RWPE2 (cell line): ENCODE results near the gene ULK3.

Source experiments
- ATAC-seq: fragments of 200-7000 bp; cut with Tn5 transposase; 3 replicates; pipeline ENCODE4 v1.9.1; 2021; ENCODE audit warnings: low read depth
- DNase-seq: peaks from one replicate; pipeline ENCODE4 v3.0.0-alpha.2; 2020; ENCODE audit warnings: low spot score
- H3K27ac ChIP-seq: fragments of 450-650 bp; 2 replicates; pipeline ENCODE4 v1.5.1; 2017; ENCODE audit warnings: mild to moderate bottlenecking; ENCODE audit not compliant: poor library complexity, severe bottlenecking
- H3K27me3 ChIP-seq: fragments of 250-450 bp; sonication (Bioruptor Pico); 2 replicates; pipeline ENCODE4 v1.5.1; 2021; ENCODE audit warnings: mild to moderate bottlenecking, moderate library complexity; ENCODE audit not compliant: insufficient read depth, poor library complexity, severe bottlenecking
- H3K36me3 ChIP-seq: fragments of 250-450 bp; sonication (Bioruptor Pico); 2 replicates; pipeline ENCODE4 v1.5.1; 2020; ENCODE audit warnings: low read depth, mild to moderate bottlenecking, moderate library complexity
- H3K4me1 ChIP-seq: fragments of 250-450 bp; sonication (Bioruptor Pico); 2 replicates; pipeline ENCODE4 v1.5.1; 2021; ENCODE audit warnings: mild to moderate bottlenecking, moderate library complexity; ENCODE audit not compliant: insufficient read depth, poor library complexity, severe bottlenecking
- H3K4me3 ChIP-seq: fragments of 250-450 bp; sonication (Bioruptor Pico); 2 replicates; pipeline ENCODE4 v1.5.1; 2021; ENCODE audit warnings: mild to moderate bottlenecking, moderate library complexity; ENCODE audit not compliant: severe bottlenecking
- H3K9me3 ChIP-seq: fragments of 250-450 bp; sonication (Bioruptor Pico); 2 replicates; pipeline ENCODE4 v1.5.1; 2021; ENCODE audit warnings: mild to moderate bottlenecking, moderate library complexity; ENCODE audit not compliant: severe bottlenecking
- TF ChIP-seq, protein P1 (sequence below): fragments of 450-650 bp; IDR thresholded peaks from one replicate; pipeline ENCODE4 v1.5.1; 2017; ENCODE audit warnings: mild to moderate bottlenecking, moderate library complexity; ENCODE audit not compliant: poor library complexity, severe bottlenecking

Gene ULK3

DNA sequence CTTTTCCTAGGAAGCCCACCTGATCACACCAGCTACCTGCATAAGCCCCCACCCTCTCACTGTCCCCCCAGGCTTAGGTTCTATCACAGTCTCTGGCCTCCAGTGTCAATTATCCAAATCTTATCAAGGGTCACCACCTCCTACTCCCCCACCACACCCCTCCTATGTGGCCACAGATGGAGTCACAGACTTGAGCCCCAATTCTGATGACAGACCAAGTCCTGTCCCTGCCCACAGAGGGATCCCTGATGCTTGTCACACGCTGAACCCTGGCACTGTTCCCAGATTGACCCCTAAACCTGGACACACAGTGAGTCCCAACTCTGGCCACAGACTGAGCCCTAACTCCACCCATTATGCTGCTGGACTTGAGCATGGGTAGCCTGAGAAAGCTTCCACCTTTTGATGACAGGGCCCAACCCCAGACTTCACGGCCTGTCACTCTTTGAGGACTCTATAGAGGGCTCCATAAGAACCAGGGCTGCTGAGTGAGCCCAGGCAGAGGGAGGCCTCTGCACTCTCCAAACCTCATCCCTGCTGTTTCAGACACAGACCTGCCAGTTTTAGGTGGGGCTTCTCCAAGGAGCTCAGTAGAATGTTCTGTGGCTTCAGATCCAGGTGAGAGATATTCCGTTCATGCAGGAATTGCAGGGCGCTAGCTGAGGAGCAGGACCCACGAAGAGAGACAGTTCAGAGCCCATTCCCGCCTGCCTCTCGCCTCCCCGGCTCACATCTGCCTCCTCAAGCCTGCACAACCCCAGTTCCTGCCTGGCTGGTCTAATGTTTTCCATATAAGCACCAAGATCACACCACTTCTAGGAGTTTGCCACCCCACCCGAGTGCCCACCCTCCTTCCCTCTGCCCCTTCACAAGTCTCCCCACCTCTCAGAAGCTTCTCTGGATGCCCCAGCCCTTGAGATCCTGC is 1.8 kb downstream of the ULK3 start:
- peaks cover 4% of the 10 kb centered on the region for H3K4me1 ChIP-seq
- H3K27ac ChIP-seq = no peak overlapping the region
- TF ChIP-seq, protein P1, sequence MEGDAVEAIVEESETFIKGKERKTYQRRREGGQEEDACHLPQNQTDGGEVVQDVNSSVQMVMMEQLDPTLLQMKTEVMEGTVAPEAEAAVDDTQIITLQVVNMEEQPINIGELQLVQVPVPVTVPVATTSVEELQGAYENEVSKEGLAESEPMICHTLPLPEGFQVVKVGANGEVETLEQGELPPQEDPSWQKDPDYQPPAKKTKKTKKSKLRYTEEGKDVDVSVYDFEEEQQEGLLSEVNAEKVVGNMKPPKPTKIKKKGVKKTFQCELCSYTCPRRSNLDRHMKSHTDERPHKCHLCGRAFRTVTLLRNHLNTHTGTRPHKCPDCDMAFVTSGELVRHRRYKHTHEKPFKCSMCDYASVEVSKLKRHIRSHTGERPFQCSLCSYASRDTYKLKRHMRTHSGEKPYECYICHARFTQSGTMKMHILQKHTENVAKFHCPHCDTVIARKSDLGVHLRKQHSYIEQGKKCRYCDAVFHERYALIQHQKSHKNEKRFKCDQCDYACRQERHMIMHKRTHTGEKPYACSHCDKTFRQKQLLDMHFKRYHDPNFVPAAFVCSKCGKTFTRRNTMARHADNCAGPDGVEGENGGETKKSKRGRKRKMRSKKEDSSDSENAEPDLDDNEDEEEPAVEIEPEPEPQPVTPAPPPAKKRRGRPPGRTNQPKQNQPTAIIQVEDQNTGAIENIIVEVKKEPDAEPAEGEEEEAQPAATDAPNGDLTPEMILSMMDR = no peak
- H3K4me3 ChIP-seq = no peak overlapping the region
- peak; percentile 65 for DNase-seq
- H3K36me3 ChIP-seq = peaks cover 3% of the 10 kb centered on the region; the same call in 1 of the 2 replicates
- H3K27me3 ChIP-seq = no peaks in the 10 kb centered on the region
- no peak for ATAC-seq
- no peaks in the 10 kb centered on the region for H3K9me3 ChIP-seq

DNA sequence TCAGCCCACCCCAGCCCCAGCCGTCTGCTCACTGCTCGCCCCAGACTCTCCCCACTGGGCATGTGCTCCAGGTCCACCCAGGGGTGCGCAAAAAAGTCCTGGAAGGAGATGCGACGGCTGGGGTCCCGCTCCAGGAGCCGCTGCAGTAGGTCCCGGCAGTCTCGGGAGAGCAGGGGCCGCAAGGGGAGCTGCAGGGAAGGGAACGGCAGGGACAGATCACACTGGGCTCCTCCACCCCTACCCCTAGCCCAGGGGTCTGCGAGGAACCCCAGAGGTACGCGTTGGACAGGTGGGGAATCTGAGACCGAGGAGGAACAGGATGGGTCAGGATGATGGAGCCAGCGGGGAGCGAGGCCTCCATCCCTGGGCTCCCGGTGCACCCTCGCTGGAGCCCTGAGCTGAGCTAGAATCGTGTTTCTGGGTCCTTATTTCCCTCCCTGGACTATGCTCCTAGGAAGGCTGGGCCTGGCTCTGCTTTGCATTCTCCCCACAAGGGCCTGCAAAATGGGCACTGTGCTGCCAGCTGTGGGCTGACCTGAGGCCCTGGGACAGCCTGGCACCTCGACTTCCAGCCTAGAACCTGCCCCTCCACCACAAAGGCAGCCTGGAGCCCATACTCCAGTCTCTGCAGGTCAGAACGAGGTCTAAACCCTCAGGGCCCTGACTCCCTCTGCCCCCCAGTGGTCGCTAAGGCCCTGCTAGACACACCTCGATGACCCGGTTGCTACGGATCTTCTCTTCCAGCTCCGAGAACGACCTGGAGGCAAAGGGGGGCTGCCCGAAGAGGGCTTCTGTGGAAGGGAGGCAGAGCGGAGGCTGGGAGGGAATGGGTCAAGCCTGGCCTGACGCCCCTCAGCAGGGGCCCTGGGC is 3.2 kb downstream of the ULK3 start:
- ATAC-seq (no peak), DNase-seq (peak; percentile 66)
- Histone ChIP-seq H3K27me3 (no peaks in the 10 kb centered on the region), H3K27ac (no peak overlapping the region), H3K4me1 (peaks cover 4% of the 10 kb centered on the region), H3K9me3 (no peaks in the 10 kb centered on the region), H3K4me3 (no peak overlapping the region), H3K36me3 (peaks cover 3% of the 10 kb centered on the region; the same call in 1 of the 2 replicates)
- TF ChIP-seq, protein P1 = peak; percentile 40

DNA sequence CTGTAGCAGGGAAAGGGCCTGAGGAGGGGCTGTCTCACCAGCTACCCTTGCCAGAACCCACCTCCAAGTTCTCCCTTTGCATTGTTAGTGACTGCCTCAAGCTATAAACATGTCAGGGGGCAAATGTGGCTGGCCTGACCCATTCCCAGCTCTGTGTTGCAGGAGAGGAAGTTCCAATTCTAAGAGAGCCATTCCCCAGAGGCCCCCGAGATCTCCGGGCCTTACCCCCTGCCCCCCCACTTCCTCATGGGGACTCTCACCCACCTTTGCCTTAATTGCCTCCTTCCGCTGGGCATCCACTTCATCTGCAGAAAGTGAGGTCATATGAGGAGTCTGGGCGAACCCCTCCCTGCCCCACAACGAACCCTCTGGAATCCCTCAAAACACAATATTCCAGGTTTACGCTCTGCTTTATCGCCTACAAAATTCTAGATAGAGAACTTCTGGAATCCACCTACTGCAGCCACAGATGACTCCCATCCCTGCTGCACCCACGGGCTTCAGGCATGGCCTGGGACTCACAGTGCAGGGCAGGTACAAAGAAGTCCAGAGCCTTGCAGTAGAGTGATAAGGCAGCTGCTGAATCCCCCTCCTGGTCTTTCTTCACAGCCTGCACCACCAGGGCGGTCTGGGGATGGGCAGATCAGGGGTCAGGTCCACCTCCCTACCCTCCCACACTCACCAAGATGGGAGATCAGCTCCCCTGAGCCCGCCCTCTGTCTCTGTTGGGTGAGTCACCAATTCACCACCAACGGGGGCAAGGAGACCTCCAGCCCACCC is 4.0 kb downstream of the ULK3 start:
- no peak overlapping the region for H3K4me3 ChIP-seq
- peaks cover 3% of the 10 kb centered on the region; the same call in 1 of the 2 replicates for H3K36me3 ChIP-seq
- H3K27ac ChIP-seq = no peak overlapping the region
- peaks cover 4% of the 10 kb centered on the region for H3K4me1 ChIP-seq
- no peaks in the 10 kb centered on the region for H3K27me3 ChIP-seq
- no peaks in the 10 kb centered on the region for H3K9me3 ChIP-seq
- DNase-seq (peak; percentile 73), ATAC-seq (no peak)
- TF ChIP-seq, protein P1 = no peak

DNA sequence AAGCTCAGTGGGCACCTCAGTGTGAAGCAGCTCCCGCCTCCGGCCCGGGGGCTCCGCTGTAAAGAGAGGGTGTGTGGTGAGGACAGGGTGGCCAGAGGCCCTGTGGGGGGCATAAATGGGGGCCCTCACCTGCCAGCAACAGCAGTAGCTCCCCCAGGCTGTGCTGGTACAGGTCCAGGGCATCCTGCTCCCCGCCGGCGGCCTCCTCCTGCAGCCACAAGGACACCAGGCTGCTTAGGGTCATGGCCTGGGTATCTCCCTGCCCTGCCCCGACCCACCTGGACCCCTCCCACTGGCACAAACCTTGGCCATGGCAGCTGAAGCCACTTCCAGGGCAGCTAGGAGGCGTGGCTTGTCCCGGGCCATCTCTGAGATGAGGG is 4.8 kb downstream of the ULK3 start:
- Histone ChIP-seq H3K4me1 (peaks cover 4% of the 10 kb centered on the region), H3K27me3 (no peaks in the 10 kb centered on the region), H3K4me3 (no peak overlapping the region), H3K9me3 (no peaks in the 10 kb centered on the region), H3K27ac (no peak overlapping the region), H3K36me3 (peaks cover 3% of the 10 kb centered on the region; the same call in 1 of the 2 replicates)
- TF ChIP-seq, protein P1 = no peak
- DNase-seq (peak; percentile 68), ATAC-seq (no peak)
